HG02642 (cell line): ENCODE results near the gene GATC.

Experiments used
- ATAC-seq: cut with Tn5 transposase; IDR thresholded peaks from one replicate; pipeline ENCODE4 v1.9.1; 2021; ENCODE audit warnings: mild to moderate bottlenecking; ENCODE audit not compliant: unreplicated experiment, poor library complexity

Gene GATC, protein sequence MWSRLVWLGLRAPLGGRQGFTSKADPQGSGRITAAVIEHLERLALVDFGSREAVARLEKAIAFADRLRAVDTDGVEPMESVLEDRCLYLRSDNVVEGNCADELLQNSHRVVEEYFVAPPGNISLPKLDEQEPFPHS

DNA sequence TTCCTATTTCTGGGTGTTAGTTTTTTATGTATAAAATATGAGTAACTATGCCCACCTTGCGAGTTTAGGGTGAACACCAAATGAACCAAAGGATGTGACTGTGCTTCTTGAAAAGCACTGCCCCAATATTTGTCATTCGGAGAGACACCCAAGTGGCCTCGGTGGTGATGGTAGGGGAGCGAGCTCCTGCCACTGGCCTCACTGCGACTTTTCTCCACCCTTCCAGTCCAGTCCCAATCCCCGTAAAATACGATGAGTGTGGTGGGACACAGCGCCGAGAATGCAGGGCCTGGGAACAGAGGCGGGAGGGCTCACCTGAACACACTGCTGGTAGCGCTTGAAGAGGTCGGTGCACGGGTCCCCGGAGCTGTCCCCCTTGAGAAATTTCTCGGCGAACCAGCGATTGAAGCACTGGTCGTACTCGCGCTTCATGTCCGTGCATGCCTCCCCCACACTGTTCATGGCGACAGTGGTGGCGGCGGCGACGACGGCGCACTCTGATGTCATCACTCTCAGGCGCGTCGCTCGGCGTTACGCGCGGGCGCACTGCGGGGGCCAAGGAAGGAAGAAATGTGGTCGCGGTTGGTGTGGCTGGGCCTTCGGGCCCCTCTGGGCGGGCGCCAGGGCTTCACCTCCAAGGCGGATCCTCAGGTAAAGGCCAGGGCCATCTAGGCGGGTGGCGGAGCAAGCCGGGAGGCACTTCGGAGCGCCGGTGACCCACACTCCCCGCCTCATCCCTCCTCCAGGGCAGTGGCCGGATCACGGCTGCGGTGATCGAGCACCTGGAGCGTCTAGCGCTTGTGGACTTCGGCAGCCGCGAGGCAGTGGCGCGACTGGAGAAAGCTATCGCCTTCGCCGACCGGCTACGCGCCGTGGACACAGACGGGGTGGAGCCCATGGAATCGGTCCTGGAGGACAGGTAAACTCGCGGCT lies at the start of gene GATC, which contains the start of gene TRIAP1:
Gene GATC (plus strand): TSS at position 534 of the 933 bp plus-strand sequence. CDS start 37 bp downstream, at position 571.
Gene TRIAP1 (minus strand): TSS at position 474 of the 933 bp plus-strand sequence. CDS start 12 bp downstream, at position 462.
- ATAC-seq = peak; percentile 92

DNA sequence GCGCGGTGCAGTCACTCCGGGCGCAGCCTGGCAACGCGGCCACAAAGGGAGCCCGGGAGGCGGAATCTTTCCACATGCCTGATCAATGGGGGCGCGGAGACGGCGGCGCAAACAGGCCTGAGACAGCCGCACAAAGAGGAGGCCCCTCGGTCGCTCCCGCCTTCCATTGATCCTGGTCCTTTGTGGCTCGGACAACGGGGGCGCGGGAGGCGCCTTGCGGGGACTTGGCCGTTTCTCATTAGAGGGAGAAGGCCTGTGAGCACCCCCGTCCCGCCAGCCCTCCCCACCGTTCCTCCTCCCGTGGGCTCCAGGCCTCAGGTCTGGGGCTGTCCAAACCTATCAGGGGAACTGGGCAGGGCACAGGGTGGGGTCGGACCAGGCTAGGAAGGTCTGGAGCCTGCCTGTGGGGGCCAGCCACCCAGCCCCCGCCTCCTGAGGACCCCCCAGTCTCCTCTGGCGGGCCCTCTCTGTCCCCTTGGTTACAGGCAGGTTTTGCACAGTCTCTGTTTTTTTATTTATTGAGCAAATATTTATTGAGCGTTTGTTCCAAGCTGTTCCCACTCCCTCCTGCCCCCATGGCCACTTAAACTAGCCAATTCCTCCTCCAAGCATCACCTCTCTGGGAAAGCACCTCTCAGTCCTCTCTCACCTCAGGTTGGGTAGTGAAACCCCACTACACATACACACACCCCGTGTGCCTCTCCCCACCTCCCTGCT lies 48.3 kb upstream of the GATC start:
- no peak for ATAC-seq

DNA sequence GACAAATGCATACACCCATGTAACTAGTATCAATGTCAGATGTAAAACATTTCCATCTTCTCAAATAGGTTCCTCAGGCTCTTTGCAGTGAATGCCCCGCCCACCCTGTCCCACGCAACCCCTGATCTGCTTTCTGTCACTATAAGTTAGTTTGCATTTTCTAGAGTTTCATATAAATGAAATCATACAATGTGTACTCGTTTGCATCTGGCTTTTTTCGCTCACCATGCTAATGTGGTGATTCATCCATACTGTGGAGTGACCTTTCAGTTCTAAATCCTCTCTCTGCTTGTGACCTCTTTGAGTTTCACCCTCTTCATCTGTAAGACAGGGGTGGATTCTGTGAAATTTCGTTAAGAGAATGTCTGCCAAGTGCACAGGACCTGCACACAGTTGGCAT lies 46.7 kb upstream of the GATC start:
- no peak for ATAC-seq

DNA sequence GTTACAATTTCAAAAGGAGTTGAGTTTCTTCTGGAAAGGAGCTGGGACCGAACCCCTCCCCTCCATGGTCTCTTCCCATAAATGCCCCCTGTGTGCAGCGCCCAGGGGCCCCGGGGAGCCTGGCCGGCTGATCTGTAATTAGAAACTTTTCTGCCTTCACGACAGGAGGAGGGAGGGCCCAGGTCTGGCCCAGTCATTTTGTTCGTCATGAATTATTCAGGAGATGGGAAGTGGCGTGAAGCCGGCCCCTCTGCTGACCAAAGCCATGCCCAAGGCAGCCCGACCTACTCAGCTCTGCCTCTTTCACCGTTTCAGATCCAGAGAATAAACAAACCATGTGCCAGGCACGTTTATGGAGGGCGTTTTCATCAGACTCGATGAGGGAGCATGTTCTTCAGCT lies 44.0 kb upstream of the GATC start:
- ATAC-seq = no peak

DNA sequence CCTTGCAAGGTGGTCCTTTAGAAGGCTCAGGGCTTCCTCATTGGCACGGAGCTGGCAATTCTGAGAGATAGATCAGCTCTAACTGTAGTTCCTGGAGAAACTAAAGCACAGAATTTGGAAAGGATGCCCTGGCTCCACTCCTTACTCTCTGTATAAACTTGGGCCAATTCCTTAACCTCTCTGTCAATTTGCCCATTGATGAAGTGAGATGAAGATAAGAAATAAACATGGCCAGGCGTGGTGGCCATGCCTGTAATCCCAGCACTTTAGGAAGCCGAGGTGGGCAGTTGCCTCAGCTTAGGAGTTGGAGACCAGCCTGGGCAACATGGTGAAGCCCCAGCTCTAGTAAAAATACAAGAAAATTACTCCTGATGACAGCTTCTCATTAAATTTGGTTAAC lies 42.4 kb upstream of the GATC start:
- no peak for ATAC-seq

DNA sequence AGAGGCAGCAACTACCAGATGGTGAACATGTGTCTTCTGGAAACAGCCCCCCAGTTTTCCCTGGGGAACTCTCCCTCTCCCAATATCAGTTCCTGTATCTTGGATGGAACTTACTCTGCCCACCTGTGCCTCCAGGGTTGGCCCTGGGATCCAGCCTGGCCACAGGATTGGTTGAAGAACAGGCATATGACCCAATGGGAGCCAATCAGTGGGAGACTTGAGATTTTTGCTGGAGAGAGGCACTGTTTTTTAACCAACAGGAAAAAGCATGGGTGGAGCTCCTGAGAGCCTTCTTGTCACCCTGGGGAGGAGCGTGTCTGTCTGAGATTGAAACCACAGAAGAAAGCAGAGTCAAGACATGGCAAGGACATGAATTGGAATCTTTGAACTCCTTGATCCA lies 42.0 kb upstream of the GATC start:
- ATAC-seq = no peak

DNA sequence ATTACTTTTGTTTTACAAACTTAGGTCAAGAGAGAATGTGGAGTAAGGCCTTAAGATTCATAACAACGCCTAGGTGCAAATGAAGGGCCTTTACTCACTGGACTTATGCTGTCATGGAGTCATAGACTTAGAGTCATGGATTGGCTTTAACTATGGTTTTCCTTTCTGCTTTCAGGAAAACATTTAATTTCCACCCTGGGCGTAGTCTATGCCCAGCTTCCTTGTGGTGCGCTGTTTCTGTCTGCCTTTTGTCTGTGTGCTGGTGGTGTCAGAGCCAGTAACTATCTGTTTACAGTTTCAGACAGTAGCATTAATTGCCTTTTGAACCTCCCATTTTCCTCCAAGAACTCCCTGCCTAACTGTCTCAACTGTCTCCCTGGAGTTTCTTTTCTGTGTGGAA lies 40.2 kb upstream of the GATC start:
- ATAC-seq = no peak

DNA sequence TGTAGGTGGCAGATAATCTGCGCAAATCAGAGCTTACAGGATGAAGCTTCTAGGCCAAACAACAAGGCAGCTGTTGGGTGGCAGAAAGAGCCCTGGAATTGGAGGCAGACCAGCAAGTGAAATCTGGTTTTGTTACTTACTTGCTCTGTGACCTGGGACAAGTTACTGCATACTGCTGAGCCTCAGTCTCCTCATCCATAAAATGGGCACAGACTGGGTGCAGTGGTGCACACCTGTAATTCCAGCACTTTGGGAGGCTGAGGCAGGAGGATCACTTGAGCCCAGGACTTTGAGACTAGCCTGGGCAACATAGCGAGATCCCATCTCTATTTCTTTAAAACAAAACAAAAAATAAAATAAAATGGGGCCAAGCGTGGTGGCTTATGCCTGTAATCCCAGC lies 39.7 kb upstream of the GATC start:
- no peak for ATAC-seq

DNA sequence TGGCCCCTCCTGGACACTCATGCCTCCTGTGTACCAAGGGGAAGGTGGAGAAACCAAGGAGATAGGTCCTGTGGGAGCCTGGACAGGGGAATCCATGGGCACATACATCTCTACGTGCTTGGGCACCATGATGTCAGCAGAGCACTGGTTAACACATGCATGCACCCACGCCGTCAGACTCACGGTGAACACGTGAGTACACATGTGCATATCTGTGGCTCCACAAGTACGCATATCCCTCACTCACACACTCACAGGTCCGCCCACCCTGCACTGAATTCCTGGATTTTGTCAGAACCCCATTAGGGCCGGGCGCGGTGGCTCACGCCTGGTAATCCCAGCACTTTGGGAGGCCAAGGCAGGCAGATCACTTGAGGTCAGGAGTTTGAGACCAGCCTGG lies 37.5 kb upstream of the GATC start:
- no peak for ATAC-seq

DNA sequence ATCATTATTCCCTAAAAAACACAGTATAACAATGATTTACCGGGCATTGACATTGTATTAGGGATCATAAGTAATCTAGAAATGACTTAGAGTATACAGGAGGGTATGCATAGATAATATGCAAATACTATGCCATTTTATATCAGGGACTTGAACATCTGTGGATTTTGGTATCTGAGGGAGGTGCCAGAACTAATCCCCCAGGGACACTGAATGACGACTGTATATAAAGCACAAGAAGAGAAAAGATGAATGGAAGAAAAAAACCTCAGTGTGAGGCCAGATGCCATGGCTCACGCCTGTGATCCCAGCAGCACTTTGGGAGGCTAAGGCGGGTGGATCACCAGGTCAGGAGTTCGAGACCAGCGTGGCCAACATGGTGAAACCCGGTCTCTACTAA lies 33.8 kb upstream of the GATC start:
- no peak for ATAC-seq

DNA sequence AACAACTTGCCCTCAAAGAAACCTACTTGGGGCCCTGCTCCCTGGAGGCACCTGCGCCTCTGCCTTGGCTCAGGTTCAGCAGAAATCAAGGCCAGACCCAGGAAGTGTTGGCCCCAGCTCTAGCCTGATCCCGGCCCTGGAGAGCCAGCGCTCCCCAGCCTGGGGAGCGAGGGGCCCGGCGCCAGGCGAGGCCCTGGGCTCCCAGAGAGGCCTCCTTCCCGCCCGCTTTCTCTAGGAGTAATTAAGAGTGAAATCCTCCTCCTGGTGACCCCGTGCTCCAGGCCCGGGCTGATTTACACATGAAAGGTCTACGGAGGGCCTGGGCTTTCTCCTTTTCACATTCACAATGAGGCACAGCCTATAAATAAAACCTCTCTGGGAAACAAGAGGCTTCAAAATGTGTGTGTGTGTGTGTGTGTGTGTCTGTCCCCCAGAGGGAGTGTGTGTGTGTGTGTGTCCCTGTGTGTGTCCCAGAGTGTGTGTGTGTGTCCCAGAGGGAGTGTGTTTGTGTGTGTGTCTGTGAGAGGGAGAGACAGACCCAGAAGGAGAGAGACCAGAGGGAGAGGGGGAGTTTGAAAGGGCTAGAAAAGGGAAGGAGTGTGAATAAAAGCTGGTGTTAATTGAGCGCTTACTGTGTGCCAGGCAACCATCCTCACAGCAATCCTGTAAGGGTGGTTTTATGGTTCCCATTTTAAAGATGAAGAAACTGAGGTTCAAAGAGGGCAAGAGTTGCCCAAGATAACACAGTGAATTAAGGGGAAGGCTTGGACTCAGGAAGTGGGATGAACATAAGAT lies 32.1 kb upstream of the GATC start:
- ATAC-seq = no peak

DNA sequence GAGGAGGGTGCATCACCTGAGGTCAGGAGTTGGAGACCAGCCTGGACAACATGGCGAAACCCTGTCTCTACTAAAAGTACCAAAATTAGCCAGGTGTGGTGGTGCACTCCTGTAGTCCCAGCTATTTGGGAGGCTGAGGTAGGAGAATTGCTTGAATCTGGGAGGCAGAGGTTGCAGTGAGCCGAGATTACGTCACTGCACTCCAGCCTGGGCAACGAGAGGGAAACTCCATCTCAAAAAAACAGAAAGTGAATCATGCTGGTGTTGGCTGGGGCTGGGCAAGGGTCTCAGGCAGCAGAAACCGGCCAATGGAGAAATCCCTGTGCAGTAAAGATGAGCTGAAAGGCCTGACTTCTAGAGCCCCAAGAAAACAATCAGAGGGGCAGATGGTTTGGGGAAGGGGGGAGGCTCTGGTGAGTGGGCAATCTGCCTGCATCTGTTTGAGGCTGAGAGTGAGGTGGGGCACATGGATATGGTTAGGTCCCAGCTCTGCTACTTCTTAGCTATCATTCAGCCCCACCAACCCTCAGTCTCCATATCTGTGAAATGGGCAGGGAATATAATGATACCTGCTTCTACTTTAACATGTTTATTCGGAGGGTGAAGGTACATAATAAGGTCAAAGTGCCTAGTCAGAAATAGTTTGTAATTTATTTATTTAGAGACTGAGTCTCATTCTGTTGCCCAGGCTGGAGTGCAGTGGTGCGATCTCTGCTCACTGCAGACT lies 29.6 kb upstream of the GATC start:
- ATAC-seq = no peak

DNA sequence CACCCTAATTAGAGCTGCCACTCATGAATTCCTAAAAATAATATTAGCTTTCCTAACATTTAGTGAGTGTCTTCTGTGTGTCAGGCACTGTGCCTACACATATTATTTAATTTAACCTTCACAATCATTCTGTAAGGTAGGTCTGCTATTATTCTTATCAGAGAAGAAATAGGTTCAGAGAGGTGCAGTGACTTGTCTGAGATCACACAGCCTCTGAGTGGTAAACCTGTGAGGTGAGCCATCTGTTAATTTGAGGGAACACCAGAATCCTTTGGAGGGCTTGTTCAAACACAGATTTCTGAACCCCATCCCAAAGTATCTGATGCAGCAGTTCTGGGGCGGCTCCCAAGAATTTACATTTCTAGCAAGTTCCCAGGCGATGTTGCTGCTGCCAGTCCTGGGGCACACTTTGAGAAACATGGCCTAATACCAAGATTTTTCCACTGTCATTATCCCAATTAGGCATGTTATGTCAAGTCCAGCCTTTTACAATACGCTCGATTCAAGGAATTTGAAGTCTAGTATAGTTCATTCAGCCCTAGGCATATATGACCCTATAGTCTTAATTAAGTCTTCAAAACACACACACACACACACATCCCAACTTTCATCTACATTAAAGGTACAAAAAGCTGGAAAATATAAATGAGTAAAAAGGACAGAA lies 28.2 kb upstream of the GATC start:
- ATAC-seq = no peak

DNA sequence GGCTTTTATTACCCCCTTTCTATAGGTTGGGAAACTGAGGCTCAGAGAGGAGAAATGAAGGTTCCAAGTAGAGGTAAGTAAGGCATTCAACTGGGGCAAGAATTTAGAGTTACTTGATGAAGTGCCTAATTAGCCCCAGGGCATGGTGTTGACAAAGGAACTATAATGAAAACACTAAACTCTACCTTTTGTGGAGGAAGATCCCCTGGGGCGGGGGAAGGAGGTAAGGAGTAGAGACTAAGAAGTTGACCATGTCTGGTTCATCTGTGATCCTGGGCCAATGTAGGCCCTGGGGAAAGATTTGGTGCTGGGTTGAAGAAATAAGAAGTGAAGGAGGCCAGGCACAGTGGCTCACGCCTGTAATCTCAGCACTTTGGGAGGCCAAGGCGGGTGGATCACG lies 24.5 kb upstream of the GATC start:
- ATAC-seq = no peak

DNA sequence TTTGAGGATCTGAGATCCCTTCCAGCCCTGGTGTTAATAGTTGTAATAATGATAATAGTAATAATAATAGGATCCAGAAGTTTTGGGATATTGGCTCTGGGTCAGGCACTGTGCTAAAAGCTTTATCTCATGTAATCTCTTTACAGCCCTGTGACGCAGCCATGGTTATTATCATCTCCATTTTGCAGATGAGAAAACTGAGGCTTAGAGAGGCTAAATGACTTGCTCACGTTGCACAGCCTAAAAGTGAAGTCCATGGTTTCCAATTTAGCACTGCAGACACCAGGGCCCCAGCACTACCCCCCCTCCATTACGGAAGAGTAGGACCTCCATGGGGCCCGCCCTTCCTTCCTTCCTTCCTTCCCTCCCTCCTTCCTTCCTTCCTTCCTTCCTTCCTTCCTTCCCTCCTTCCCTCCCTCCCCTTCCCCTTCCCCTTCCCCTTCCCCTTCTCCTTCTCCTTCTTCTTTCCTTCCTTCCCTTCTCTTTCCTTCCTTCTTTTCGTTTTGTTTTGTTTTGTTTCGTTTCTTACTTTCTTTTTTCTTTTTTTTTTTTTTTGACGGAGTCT lies 23.3 kb upstream of the GATC start:
- ATAC-seq = no peak

DNA sequence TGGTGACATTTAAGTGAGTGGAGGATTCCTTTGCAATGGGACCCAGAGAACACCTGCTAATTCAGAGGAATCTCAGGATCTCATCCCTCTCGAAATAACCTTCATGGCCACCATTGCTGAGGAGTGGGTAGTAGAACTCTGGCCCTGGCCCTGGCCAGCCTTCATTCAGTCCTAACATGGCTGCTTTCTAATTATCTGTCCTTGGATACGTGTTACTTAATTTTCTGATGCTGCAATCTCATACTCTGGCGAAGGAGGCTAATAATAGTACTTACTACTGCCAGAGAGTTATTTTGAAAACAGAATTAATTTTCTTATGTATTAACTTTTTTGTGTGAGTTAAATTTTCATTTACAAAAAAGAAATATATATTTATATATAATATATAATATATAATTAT lies 20.4 kb upstream of the GATC start:
- no peak for ATAC-seq

DNA sequence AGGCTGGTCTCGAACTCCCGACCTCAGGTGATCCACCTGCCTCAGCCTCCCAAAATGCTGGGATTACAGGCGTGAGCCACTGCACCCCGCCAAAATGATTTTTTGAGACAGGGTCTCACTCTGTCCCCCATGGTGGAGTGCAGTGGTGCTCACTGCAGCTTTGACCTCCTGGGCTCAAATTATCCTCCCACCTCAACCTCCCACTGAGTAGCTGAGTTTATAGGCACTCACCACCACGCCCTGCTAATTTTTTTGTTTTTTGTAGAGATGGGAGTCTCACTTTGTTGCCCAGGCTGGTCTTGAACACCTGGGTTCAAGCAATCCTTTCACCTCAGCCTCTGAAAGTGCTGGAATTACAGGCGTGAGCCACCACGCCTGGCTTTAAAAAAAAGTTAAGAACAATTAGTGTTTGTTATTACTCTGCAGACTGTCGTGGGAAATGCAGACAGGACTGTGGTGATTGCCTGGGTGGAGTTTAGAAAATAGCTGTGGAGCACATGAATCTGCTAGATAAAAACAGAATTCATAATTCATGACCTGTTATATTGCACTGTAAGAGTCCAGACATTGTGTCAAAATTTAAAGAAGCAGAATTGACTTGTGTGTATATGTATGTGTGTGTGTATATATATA lies 17.5 kb upstream of the GATC start:
- no peak for ATAC-seq

DNA sequence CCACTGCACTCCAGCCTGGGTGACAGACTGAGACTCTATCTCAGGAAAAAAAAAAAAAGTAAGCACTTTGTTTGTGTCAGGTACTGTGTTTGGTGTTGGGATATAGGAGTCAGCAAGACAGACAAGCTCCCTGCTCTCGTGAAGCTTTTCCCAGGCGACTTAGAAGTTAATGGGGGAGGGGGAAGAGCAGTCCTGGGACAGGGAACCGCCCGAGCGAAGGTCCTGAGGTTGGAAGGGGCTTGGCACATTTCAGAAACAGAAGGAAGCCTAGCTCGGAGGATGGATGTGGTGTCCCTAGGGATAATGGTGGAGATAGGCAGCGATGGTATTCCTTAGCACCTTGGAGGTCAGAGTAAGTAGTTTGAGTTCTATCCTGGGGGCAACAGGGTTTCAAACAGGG lies 16.9 kb upstream of the GATC start:
- ATAC-seq = no peak
